Tibial artery (tissue), 4 donors: ENCODE results near the gene IRF7.

Experiments used
- DNase-seq, 2 donors: peaks; one replicate each; pipeline ENCODE4 v3.0.0-alpha.2; 2019
- H3K27ac ChIP-seq, 2 donors: fragments of 200-600 bp; sonication (generic) in 1 of 2; 1 replicate in 1 of 2; 2 replicates in 1 of 2; pipeline ENCODE4 v1.5.1; 2018 to 2019; ENCODE audit warnings: mild to moderate bottlenecking in 1 of 2
- H3K27me3 ChIP-seq, 2 donors: fragments of 200-600 bp; sonication (generic) in 1 of 2; one replicate each; pipeline versions ENCODE4 v1.5.1 to v1.6.0; 2016 to 2019
- H3K36me3 ChIP-seq, 3 donors: fragments of 200-600 bp; sonication (generic) in 2 of 3; one replicate each; pipeline ENCODE4 v1.5.1; 2016 to 2019; ENCODE audit warnings: mild to moderate bottlenecking in 2 of 3
- H3K4me1 ChIP-seq, 4 donors: fragments of 200-600 bp; sonication (generic) in 2 of 4; 1 replicate in 3 of 4; 2 replicates in 1 of 4; pipeline ENCODE4 v1.5.1; 2016 to 2019
- H3K4me3 ChIP-seq, 2 donors: fragments of 200-600 bp; sonication (generic) in 1 of 2; 1 replicate in 1 of 2; 2 replicates in 1 of 2; pipeline ENCODE4 v1.5.1; 2018 to 2019; ENCODE audit warnings: mild to moderate bottlenecking in 2 of 2
- H3K9me3 ChIP-seq, 3 donors: fragments of 200-600 bp; sonication (generic) in 1 of 3; one replicate each; pipeline ENCODE4 v1.5.1; 2016 to 2019
- intact Hi-C: fragments of 100-400 bp; cut with DNase I; formaldehyde crosslinking; loops from one replicate; pipeline ENCODE4 v1.15.0; 2023; ENCODE audit warnings: low total_unique reads
- TF ChIP-seq, protein P1 (sequence below), 2 experiments: fragments of 200-600 bp in 1 of 2; fragments of 450-650 bp in 1 of 2; IDR thresholded peaks; one replicate each; pipeline ENCODE4 v1.5.1; 2017 to 2019; ENCODE audit warnings: antibody characterized with exemption in 2 of 2, mild to moderate bottlenecking in 1 of 2, moderate library complexity in 1 of 2

IRF7 gene

DNA sequence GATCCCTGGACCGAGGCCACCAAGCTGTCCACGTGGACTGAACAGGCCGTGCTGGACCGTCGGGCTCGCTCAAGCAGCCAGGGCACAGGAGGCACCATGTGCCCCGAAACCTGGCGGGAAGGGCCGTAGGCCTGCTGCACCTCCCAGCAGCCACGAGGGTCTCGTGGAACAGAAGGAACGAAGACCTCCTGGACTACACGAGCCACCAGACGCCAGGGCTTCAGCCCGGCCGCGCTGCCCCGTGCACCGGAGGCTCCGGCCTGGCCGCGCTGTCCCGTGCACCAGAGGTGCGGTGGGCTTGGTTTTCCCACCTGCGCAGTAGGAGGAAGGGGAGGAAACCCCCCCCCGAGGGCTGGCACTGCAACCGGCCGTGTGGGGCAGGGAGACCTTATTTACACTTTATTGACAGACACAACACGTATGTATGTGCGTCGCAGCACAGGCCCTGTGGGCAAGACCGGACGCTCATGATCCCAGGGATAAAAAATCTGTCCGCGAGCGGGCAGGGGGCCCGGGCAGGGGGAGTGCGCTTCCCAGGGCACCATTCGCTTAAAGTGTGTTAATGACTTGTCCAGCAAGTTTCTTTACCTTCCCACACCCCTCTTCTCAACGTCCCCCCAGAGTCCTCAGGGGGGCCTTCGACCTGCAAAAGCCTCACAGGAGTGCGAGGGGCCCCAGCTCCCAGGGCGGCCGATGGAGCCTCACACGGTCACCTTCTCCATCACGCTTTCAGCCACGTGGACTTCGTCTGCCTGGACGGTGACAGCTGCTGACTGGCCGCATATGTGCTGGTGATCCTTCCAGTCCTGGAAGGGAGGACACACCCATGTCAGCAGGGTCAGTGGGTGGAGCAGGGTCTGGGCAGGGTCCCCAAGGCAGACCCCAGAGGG, 28.3 kb upstream of the IRF7 start:
- intact Hi-C loops: no loop called here
- Histone ChIP-seq H3K4me1 (peaks cover 0 to 7% (median 0%) of the 10 kb centered on the region in 4 donors), H3K36me3 (peaks cover 7 to 50% (median 18%) of the 10 kb centered on the region in 3 donors), H3K27me3 (peaks cover 0 to 2% of the 10 kb centered on the region in 2 donors), H3K9me3 (no peaks in the 10 kb centered on the region), H3K4me3 (no peak overlapping the region), H3K27ac (no peak overlapping the region)
- no peak for DNase-seq
- TF ChIP-seq, protein P1, sequence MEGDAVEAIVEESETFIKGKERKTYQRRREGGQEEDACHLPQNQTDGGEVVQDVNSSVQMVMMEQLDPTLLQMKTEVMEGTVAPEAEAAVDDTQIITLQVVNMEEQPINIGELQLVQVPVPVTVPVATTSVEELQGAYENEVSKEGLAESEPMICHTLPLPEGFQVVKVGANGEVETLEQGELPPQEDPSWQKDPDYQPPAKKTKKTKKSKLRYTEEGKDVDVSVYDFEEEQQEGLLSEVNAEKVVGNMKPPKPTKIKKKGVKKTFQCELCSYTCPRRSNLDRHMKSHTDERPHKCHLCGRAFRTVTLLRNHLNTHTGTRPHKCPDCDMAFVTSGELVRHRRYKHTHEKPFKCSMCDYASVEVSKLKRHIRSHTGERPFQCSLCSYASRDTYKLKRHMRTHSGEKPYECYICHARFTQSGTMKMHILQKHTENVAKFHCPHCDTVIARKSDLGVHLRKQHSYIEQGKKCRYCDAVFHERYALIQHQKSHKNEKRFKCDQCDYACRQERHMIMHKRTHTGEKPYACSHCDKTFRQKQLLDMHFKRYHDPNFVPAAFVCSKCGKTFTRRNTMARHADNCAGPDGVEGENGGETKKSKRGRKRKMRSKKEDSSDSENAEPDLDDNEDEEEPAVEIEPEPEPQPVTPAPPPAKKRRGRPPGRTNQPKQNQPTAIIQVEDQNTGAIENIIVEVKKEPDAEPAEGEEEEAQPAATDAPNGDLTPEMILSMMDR (IDR thresholded peaks at IDR 0.05): no peak

DNA sequence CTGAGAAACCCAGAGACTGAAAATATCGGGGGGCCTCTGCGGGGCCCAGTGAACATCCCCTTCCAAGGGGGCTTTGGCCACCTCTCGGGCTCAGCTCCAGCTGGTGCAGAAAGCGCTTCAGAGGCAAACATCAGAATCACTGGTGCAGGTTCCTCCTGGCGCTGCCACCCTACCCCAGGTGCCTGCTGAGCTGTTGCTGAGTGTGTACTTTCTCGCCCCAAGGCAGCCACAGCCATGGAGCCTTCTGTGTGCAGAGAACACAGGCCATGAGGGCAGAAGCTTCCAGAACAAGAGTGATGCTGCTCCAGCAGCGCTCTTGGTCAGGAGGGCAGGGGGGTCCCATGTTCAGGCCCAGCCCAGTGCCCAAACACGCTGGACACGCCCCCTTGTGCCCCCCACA, 27.6 kb upstream of the IRF7 start:
- intact Hi-C loops: no loop called here
- TF ChIP-seq, protein P1 (IDR thresholded peaks at IDR 0.05): no peak
- no peaks in the 10 kb centered on the region for H3K9me3 ChIP-seq
- no peak overlapping the region for H3K4me3 ChIP-seq
- peaks cover 0 to 8% of the 10 kb centered on the region in 2 donors for H3K27me3 ChIP-seq
- peaks cover 0 to 9% (median 0%) of the 10 kb centered on the region in 4 donors for H3K4me1 ChIP-seq
- no peak overlapping the region for H3K27ac ChIP-seq
- no peak for DNase-seq
- peaks cover 7 to 50% (median 18%) of the 10 kb centered on the region in 3 donors for H3K36me3 ChIP-seq

DNA sequence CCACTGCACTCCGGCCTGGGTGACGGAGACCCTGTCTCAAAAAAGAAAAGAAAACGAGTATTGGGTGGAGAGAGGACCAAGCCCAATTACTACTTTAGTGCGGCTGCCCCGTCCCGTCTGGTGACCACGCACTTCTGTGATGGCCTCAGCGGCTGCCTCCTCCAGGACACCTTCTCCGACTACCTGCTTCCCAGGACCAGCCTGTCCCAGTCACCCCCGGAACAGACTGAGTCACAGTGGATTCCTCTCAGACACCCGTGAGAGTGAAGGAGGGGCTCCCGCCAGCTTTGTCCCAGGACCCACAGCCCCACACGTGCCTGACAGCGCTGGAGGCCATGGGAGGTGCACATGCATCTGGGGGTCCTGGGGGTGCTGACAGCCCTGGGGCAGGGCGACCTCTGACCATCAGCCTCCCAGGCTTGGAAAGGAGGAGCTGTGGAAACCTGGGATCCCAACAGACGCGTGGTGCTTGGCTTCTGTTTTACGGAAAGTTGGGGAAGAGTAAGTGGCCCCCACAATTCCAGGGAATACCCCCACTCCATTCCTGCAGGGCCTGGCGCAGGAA, 26.1 kb upstream of the IRF7 start:
- H3K27me3 ChIP-seq: peaks cover 0 to 22% of the 10 kb centered on the region in 2 donors
- DNase-seq: no peak
- intact Hi-C loops: no loop called here
- no peaks in the 10 kb centered on the region for H3K9me3 ChIP-seq
- TF ChIP-seq, protein P1 (IDR thresholded peaks at IDR 0.05): no peak
- peaks cover 7 to 50% (median 18%) of the 10 kb centered on the region in 3 donors for H3K36me3 ChIP-seq
- peaks cover 0 to 21% (median 9%) of the 10 kb centered on the region in 4 donors for H3K4me1 ChIP-seq
- H3K27ac ChIP-seq: no peak overlapping the region
- H3K4me3 ChIP-seq: no peak overlapping the region

DNA sequence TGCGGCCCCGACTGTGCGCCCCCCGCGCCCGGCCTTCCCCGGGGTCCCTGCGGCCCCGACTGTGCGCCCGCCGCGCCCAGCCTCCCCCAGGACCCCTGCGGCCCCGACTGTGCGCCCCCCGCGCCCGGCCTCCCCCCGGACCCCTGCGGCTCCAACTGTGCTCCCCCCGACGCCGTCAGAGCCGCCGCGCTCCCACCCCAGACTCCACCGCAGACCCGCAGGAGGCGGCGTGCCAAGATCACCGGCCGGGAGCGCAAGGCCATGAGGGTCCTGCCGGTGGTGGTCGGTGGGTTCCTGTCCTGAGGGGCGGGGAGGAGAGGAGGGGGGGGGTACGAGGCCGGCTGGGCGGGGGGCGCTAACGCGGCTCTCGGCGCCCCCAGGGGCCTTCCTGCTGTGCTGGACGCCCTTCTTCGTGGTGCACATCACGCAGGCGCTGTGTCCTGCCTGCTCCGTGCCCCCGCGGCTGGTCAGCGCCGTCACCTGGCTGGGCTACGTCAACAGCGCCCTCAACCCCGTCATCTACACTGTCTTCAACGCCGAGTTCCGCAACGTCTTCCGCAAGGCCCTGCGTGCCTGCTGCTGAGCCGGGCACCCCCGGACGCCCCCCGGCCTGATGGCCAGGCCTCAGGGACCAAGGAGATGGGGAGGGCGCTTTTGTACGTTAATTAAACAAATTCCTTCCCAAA, 24.4 kb upstream of the IRF7 start:
- TF ChIP-seq, protein P1 (IDR thresholded peaks at IDR 0.05): no peak
- Histone ChIP-seq H3K9me3 (no peaks in the 10 kb centered on the region), H3K27me3 (peaks cover 0 to 25% of the 10 kb centered on the region in 2 donors), H3K4me1 (peaks cover 0 to 30% (median 16%) of the 10 kb centered on the region in 4 donors), H3K4me3 (no peak overlapping the region), H3K27ac (no peak overlapping the region), H3K36me3 (peaks cover 7 to 44% (median 18%) of the 10 kb centered on the region in 3 donors)
- intact Hi-C loops: no loop called here
- DNase-seq: no peak

DNA sequence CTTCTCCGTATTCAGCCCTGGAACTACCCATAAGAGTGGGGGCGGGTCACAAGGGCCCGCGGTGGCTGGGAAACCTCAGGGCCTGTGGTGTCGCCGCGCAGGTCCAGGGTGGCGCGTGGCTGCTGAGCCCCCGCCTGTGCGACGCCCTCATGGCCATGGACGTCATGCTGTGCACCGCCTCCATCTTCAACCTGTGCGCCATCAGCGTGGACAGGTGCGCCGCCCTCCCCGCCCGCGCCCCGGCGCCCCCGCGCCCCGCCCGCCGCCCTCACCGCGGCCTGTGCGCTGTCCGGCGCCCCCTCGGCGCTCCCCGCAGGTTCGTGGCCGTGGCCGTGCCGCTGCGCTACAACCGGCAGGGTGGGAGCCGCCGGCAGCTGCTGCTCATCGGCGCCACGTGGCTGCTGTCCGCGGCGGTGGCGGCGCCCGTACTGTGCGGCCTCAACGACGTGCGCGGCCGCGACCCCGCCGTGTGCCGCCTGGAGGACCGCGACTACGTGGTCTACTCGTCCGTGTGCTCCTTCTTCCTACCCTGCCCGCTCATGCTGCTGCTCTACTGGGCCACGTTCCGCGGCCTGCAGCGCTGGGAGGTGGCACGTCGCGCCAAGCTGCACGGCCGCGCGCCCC, 23.7 kb upstream of the IRF7 start:
- intact Hi-C loops: no loop called here
- H3K4me1 ChIP-seq: peaks cover 0 to 30% (median 16%) of the 10 kb centered on the region in 4 donors
- no peaks in the 10 kb centered on the region for H3K9me3 ChIP-seq
- TF ChIP-seq, protein P1 (IDR thresholded peaks at IDR 0.05): no peak
- no peak for DNase-seq
- H3K27me3 ChIP-seq: peaks cover 0 to 25% of the 10 kb centered on the region in 2 donors
- H3K4me3 ChIP-seq: no peak overlapping the region
- H3K27ac ChIP-seq: no peak overlapping the region
- H3K36me3 ChIP-seq: peaks cover 7 to 41% (median 17%) of the 10 kb centered on the region in 3 donors
